AG10803 (cell line): Measurements from ENCODE around the gene KDM4B.
A peak's percentile ranks its signal among the peaks of the same experiment; 100 is the strongest.

Experiments used
- DNase-seq: peaks from one replicate; pipeline ENCODE4 v3.0.0; 2010; ENCODE audit warnings: low read depth
- H3K4me3 ChIP-seq: 2 replicates; pipeline ENCODE4 v1.5.1; 2011; ENCODE audit warnings: mild to moderate bottlenecking, low read length, control low read depth
- CTCF ChIP-seq: conservative IDR thresholded peaks from 2 replicates; pipeline ENCODE4 v1.5.1; 2011; ENCODE audit warnings: mild to moderate bottlenecking, low read length, control low read depth, inconsistent platforms

Gene KDM4B

GRCh38 chr19:5150902-5151741, 182.2 kb downstream of the KDM4B start:
- no peak for TF ChIP-seq CTCF
- H3K4me3 ChIP-seq: no peak overlapping the region
- DNase-seq: no peak

- no peak for TF ChIP-seq CTCF
- DNase-seq: no peak
- H3K4me3 ChIP-seq: no peak overlapping the region
These were observed 183.3 kb downstream of the KDM4B start for GRCh38 chr19:5152013-5152763.

GRCh38 chr19:5152767-5153532, 184.0 kb downstream of the KDM4B start:
- no peak for TF ChIP-seq CTCF
- no peak for DNase-seq
- H3K4me3 ChIP-seq: no peak overlapping the region

GRCh38 chr19:5153601-5154128, 184.8 kb downstream of the KDM4B start:
- no peak for TF ChIP-seq CTCF
- DNase-seq: no peak
- H3K4me3 ChIP-seq: no peak overlapping the region

- TF ChIP-seq CTCF: peak; percentile 55
- no peak for DNase-seq
- H3K4me3 ChIP-seq: no peak overlapping the region
These were observed 185.4 kb downstream of the KDM4B start for GRCh38 chr19:5154129-5154798.

GRCh38 chr19:5154799-5155426, 186.0 kb downstream of the KDM4B start:
- no peak overlapping the region for H3K4me3 ChIP-seq
- no peak for DNase-seq
- TF ChIP-seq CTCF: no peak
